ENCODE data around the gene GMNN. TPM values are rescaled to one million over a fixed set of nuclear protein-coding genes. Genes with fewer than 3 reads are reported as not detected.

GMNN gene
- total RNA-seq, 1 donor: 41.7 TPM

DNA sequence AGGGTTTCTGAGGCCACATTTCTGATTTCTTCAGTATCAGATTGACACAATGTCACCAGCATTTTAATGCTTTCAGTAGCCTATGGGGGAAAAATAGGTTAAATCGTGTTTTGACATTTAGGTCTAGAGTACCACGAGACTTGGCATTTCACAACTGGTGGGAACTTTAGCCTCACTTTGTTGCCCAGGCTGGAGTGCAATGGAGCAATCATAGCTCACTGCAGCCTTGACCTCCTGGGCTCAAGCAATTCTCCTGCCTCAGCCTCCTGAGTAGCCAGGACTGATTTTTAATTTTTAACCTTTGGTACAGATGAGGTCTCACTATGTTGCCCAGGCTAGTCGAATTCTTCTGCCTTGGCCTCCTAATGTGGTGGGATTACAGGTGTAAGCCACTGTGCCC is 35.0 kb downstream of the GMNN start:
- TF ChIP-seq, protein P1, sequence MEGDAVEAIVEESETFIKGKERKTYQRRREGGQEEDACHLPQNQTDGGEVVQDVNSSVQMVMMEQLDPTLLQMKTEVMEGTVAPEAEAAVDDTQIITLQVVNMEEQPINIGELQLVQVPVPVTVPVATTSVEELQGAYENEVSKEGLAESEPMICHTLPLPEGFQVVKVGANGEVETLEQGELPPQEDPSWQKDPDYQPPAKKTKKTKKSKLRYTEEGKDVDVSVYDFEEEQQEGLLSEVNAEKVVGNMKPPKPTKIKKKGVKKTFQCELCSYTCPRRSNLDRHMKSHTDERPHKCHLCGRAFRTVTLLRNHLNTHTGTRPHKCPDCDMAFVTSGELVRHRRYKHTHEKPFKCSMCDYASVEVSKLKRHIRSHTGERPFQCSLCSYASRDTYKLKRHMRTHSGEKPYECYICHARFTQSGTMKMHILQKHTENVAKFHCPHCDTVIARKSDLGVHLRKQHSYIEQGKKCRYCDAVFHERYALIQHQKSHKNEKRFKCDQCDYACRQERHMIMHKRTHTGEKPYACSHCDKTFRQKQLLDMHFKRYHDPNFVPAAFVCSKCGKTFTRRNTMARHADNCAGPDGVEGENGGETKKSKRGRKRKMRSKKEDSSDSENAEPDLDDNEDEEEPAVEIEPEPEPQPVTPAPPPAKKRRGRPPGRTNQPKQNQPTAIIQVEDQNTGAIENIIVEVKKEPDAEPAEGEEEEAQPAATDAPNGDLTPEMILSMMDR (IDR thresholded peaks at IDR 0.05; ENCODE audit: insufficient read depth, low read length): no peak
- H3K4me3 ChIP-seq (ENCODE audit: low read depth, low read length): no peak overlapping the region
- no peak for DNase-seq (ENCODE audit: low read depth)

DNA sequence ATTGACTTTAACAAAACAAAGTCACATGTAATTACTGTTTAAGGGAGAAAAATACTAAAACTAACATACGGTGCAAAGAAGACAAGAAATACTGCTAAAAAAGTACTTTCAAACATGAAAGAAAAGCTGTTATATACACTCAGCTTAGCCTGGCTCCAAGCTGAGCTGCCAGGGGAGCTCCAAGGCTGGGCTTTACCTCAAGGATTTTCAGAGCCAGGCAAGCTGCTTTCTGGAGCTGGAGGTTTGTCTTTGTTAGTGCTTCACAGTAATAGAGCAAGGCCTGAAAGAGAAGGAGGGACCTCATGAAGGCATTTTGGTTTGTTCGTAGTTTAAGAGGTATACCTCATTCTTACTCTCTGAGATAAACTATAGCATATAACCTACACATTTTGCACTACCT is 43.6 kb downstream of the GMNN start:
- H3K4me3 ChIP-seq (ENCODE audit: low read depth, low read length): no peak overlapping the region
- TF ChIP-seq, protein P1 (IDR thresholded peaks at IDR 0.05; ENCODE audit: insufficient read depth, low read length): no peak
- DNase-seq (ENCODE audit: low read depth): no peak

DNA sequence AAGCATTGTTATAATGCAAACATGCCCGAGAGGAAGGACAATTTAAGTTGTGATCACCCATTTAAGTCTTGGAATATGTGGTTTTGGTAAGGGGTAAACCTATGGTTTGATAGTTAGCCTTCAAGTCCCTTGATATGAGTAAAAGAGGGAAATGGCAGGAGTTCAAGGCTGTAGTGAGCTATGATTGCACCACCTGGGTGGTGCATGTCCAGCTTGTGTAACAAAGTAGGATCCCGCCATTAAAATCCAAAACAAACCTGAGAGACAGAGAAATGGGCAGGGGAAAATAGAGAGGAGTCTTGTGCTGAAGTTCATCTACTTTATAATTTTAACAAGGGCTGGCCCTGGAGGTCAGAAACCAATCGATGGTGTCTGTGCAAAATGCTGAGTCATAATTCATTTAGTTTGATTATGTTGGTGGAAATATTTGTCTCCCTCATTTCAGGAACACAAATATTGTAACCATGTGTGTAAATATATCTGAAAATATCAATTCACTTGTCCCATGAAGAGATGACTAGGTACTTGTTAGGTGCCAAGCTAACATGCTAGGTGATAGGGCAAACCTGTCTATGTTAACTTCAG is 47.2 kb downstream of the GMNN start:
- H3K4me3 ChIP-seq (ENCODE audit: low read depth, low read length): no peak overlapping the region
- no peak for DNase-seq (ENCODE audit: low read depth)
- TF ChIP-seq, protein P1 (IDR thresholded peaks at IDR 0.05; ENCODE audit: insufficient read depth, low read length): no peak

DNA sequence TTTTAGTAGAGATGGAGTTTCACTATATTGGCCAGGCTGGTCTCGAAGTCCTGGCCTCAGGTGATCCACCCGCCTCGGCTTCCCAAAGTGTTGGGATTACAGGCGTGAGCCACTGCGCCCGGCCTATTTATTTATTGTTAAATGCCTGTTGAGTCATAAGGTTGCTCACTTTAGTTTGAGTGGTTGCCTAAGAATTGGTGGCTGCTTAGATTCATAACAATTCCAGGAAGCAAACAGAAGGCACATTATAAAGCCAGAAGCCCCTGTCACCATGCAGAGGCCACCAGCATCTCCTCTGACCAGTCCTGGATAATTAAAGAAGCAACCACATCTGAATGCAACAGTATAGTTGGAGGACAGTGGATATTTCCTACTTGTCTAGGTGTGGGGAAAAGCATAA is 48.0 kb downstream of the GMNN start:
- DNase-seq (ENCODE audit: low read depth): no peak
- H3K4me3 ChIP-seq (ENCODE audit: low read depth, low read length): no peak overlapping the region
- TF ChIP-seq, protein P1 (IDR thresholded peaks at IDR 0.05; ENCODE audit: insufficient read depth, low read length): no peak

DNA sequence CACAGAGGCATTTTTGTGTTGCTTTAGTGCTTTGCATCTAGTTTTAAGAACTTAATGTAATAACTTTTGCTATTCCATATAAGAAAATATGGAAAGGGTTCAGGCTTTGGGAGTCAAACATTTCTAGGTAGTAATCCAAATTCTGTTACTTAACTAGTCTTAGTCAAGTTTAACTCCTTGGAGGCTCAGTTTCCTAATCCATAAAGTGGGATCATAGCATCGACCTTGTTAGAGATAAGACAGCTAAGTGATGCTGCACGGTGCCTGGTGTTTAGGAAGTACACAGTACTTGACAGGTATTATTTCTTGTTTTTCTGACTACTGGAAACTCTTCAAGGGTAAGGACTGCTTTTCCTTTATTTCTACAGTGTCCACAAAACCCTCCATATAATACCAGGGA is 48.4 kb downstream of the GMNN start:
- no peak overlapping the region for H3K4me3 ChIP-seq (ENCODE audit: low read depth, low read length)
- TF ChIP-seq, protein P1 (IDR thresholded peaks at IDR 0.05; ENCODE audit: insufficient read depth, low read length): no peak
- DNase-seq (ENCODE audit: low read depth): no peak

GRCh38 chr6:24824142-24824938 is 49.6 kb downstream of the GMNN start:
- DNase-seq (ENCODE audit: low read depth): no peak
- TF ChIP-seq, protein P1 (IDR thresholded peaks at IDR 0.05; ENCODE audit: insufficient read depth, low read length): no peak
- H3K4me3 ChIP-seq (ENCODE audit: low read depth, low read length): no peak overlapping the region

Measured in fibroblast of the aortic adventitia (primary cell).